Endothelial cell of umbilical vein (primary cell): ENCODE data around the gene NCR1. TPM values are rescaled to one million over a fixed set of nuclear protein-coding genes. Genes with fewer than 3 reads are reported as not detected.

Experiments
- BruUV-seq: library from RNA; stranded (reverse); fragments of 400-500 nt; replicated peaks from 2 replicates; lab custom pipeline; 2021; lab: Mats Ljungman, UMichigan
- CTCF ChIA-PET: fragments of 300-600, 350-600 bp; sonication (Branson Sonifier 250); formaldehyde crosslinking; loops from one replicate; lab custom pipeline; 2021; ENCODE audit warnings: antibody characterized with exemption, inconsistent platforms; lab: Charles Lee
- POLR2A ChIA-PET: fragments of 300-600, 350-600 bp; sonication (Branson Sonifier 250); formaldehyde crosslinking; loops from one replicate; lab custom pipeline; 2021; ENCODE audit warnings: antibody characterized with exemption, inconsistent platforms; lab: Charles Lee
- DNase-seq: peaks from one replicate; pipeline ENCODE4 v3.0.0-alpha.2; 2011; ENCODE audit warnings: low read depth, low spot score
- FAIRE-seq: peaks from 2 replicates; lab custom pipeline; 2011; peaks lifted over from hg19 to GRCh38; lab: Jason Lieb, UNC
- H2AFZ ChIP-seq: 2 replicates; pipeline ENCODE4 v1.6.0; 2012; ENCODE audit warnings: low read depth, low read length, control low read depth, inconsistent platforms
- H3K27ac ChIP-seq: 2 replicates; pipeline ENCODE4 v1.5.1; 2011; ENCODE audit warnings: low read depth, mild to moderate bottlenecking, control low read depth, low read length, moderate library complexity; ENCODE audit not compliant: insufficient read depth
- H3K27me3 ChIP-seq, 2 experiments: 2 replicates each; pipeline versions ENCODE4 v1.6.0 to v1.6.1; 2011; ENCODE audit warnings: low read length in 2 of 2, mixed read lengths in 1 of 2; ENCODE audit not compliant: control insufficient read depth in 2 of 2, insufficient read depth in 2 of 2
- H3K36me3 ChIP-seq, 2 experiments: 2 replicates in 1 of 2; 3 replicates in 1 of 2; pipeline ENCODE4 v1.5.1; 2011; ENCODE audit warnings: low read length in 2 of 2, mild to moderate bottlenecking in 1 of 2, moderate library complexity in 1 of 2; ENCODE audit not compliant: control insufficient read depth in 2 of 2, insufficient read depth in 2 of 2; ENCODE audit errors: extremely low read depth in 1 of 2
- H3K4me1 ChIP-seq: 3 replicates; pipeline ENCODE4 v1.5.1; 2011; ENCODE audit warnings: mild to moderate bottlenecking, low read length; ENCODE audit not compliant: control insufficient read depth, insufficient read depth; ENCODE audit errors: extremely low read depth
- H3K4me2 ChIP-seq: 2 replicates; pipeline ENCODE4 v1.6.1; 2011; ENCODE audit warnings: low read length, control low read depth, mixed read lengths; ENCODE audit not compliant: insufficient read depth
- H3K4me3 ChIP-seq, 3 experiments: fragments of 200-600 bp in 1 of 3; sonication (generic), shearing (Covaris generic) in 1 of 3; replicated peaks in 1 of 3; 2 replicates each; pipeline ENCODE4 v1.5.1; 2011 to 2016; ENCODE audit warnings: control low read depth in 3 of 3, low read length in 3 of 3, mild to moderate bottlenecking in 2 of 3, inconsistent platforms in 1 of 3, low read depth in 1 of 3, moderate library complexity in 1 of 3; ENCODE audit not compliant: insufficient read depth in 1 of 3
- H3K79me2 ChIP-seq: 2 replicates; pipeline ENCODE4 v1.6.0; 2012; ENCODE audit warnings: low read length, inconsistent platforms; ENCODE audit not compliant: control insufficient read depth, insufficient read depth
- H3K9ac ChIP-seq: replicated peaks from 2 replicates; pipeline ENCODE3; 2011; ENCODE audit warnings: low read length, control low read depth; ENCODE audit not compliant: insufficient read depth; ENCODE audit errors: extremely low read depth
- H3K9me1 ChIP-seq: replicated peaks from 3 replicates; pipeline ENCODE4 v1.6.0; 2011; ENCODE audit warnings: mild to moderate bottlenecking, low read length; ENCODE audit not compliant: control insufficient read depth, insufficient read depth; ENCODE audit errors: extremely low read depth
- H3K9me3 ChIP-seq: replicated peaks from 2 replicates; pipeline ENCODE4 v1.5.1; 2012; ENCODE audit warnings: low read length, inconsistent platforms; ENCODE audit not compliant: control insufficient read depth, insufficient read depth
- H4K20me1 ChIP-seq: replicated peaks from 2 replicates; pipeline ENCODE3; 2011; ENCODE audit warnings: mild to moderate bottlenecking, low read length; ENCODE audit not compliant: control insufficient read depth, insufficient read depth; ENCODE audit errors: extremely low read depth
- EZH2 ChIP-seq: IDR thresholded peaks from 2 replicates; pipeline ENCODE4 v1.6.1; 2012; ENCODE audit warnings: borderline replicate concordance, low read depth, mild to moderate bottlenecking, moderate library complexity, low read length, inconsistent platforms; ENCODE audit not compliant: severe bottlenecking
- FOS ChIP-seq: IDR thresholded peaks from 2 replicates; pipeline ENCODE4 v1.6.1; 2011; ENCODE audit warnings: mild to moderate bottlenecking, low read length, moderate library complexity, borderline replicate concordance; ENCODE audit not compliant: insufficient read depth
- GATA2 ChIP-seq: IDR thresholded peaks from 2 replicates; pipeline ENCODE4 v1.7.0; 2011; ENCODE audit warnings: low read depth, mild to moderate bottlenecking, moderate library complexity, mixed read lengths, low read length; ENCODE audit not compliant: insufficient read length, insufficient read depth
- JUN ChIP-seq: IDR thresholded peaks from 2 replicates; pipeline ENCODE4 v1.6.1; 2011; ENCODE audit warnings: borderline replicate concordance, low read depth; ENCODE audit not compliant: insufficient read length, insufficient read depth
- MYC ChIP-seq: IDR thresholded peaks from one replicate; pipeline ENCODE4 v1.6.1; 2011; ENCODE audit warnings: mild to moderate bottlenecking, low read depth, low read length
- POLR2A ChIP-seq: IDR thresholded peaks from 2 replicates; pipeline ENCODE4 v1.6.1; 2012; ENCODE audit warnings: low read depth, mild to moderate bottlenecking, control low read depth, low read length
- POLR2AphosphoS5 ChIP-seq: IDR thresholded peaks from 2 replicates; pipeline ENCODE4 v1.6.1; 2012; ENCODE audit warnings: low read depth, mild to moderate bottlenecking, control low read depth, low read length, moderate library complexity; ENCODE audit not compliant: insufficient read depth
- dilution Hi-C: fragments of 300-500 bp; cut with MboI; formaldehyde crosslinking; loops from one replicate; pipeline ENCODE4 v1.15.0; 2019; ENCODE audit warnings: low sequenced_read_pairs; ENCODE audit not compliant: extremely low pct_ligation_motif_present
- intact Hi-C: fragments of 100-400 bp; cut with micrococcal nuclease; formaldehyde crosslinking; loops from one replicate; pipeline ENCODE4 v1.10.0; 2022
- polyA plus RNA-seq, 4 experiments: library from polyadenylated mRNA; depleted of rRNA in 3 of 4; stranded (reverse) in 3 of 4; unstranded in 1 of 4; fragments of >200 nt; gene quantifications; 2 replicates each; pipeline versions ENCODE4 v1.2.1 to v1.2.3, GENCODE V29; 2011 to 2012; ENCODE audit warnings: missing spikeins in 1 of 4
- total RNA-seq: library from RNA; stranded (reverse); gene quantifications from 2 replicates; pipeline ENCODE4 v1.2.3, GENCODE V29; 2021
- TF ChIP-seq, protein P1 (sequence below): IDR thresholded peaks from 2 replicates; pipeline ENCODE4 v1.6.1; 2011; ENCODE audit not compliant: insufficient read depth, insufficient read length
- TF ChIP-seq, protein P2 (sequence below), 2 donors: IDR thresholded peaks; 1 replicate in 1 of 2; 2 replicates in 1 of 2; pipeline ENCODE4 v1.5.1; 2011; ENCODE audit warnings: low read length in 2 of 2, mild to moderate bottlenecking in 2 of 2, moderate library complexity in 2 of 2, control low read depth in 1 of 2, inconsistent platforms in 1 of 2, low read depth in 1 of 2; ENCODE audit not compliant: insufficient read depth in 1 of 2; ENCODE audit errors: extremely low read depth in 1 of 2

Gene NCR1
- total and polyA plus RNA-seq, 2 donors (not counting 3 experiments of a cell fraction or from before 2014, with no cell fraction given), result 0.44 to 0.76 TPM

DNA sequence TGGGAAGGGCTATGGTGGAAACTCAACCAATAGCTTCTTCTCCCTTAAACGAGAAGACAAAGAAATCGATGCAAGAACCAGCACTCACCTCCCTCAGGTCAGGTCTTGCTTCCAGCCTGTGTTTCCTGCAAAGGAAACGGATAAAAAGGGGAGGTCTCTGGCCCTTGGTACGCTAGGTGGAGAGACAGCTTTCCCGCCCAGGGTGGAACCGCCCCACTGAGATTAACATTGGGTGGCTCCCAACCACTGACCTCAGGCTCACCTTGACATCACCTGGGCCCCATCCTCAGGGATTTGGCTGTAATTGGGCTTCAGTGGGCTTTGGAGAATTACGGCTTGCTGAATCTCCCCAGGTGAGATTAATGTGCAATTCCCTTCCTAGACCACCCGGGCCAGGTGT is 41.4 kb downstream of the NCR1 start, which contains the start of gene NLRP7:
TSS of gene NLRP7 (minus strand) at position 150 of the 400 bp plus-strand sequence.
- intact Hi-C loops (no loop called here), dilution Hi-C loops (no loop called here)
- Histone ChIP-seq H3K4me1 (no peaks in the 10 kb centered on the region), H3K36me3 (no peaks in the 10 kb centered on the region), H2AFZ (no peak within 1 kb of the TSS), H3K9me1 (no peaks in the 10 kb centered on the region), H3K27me3 (no peaks in the 10 kb centered on the region), H3K9ac (no peak within 1 kb of the TSS), H4K20me1 (no peaks in the 10 kb centered on the region), H3K4me2 (no peak within 1 kb of the TSS), H3K27ac (no peak within 1 kb of the TSS), H3K79me2 (no peaks in the 10 kb centered on the region), H3K4me3 (no peak within 1 kb of the TSS), H3K9me3 (no peaks in the 10 kb centered on the region)
- BruUV-seq, result no TSS peak
- CTCF ChIA-PET, result no interaction called here
- TF ChIP-seq MYC (no peak), JUN (no peak), GATA2 (no peak), POLR2AphosphoS5 (no peak), FOS (no peak), EZH2 (no peak), POLR2A (no peak)
- TF ChIP-seq, protein P1, sequence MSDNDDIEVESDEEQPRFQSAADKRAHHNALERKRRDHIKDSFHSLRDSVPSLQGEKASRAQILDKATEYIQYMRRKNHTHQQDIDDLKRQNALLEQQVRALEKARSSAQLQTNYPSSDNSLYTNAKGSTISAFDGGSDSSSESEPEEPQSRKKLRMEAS, result no peak
- TF ChIP-seq, protein P2, sequence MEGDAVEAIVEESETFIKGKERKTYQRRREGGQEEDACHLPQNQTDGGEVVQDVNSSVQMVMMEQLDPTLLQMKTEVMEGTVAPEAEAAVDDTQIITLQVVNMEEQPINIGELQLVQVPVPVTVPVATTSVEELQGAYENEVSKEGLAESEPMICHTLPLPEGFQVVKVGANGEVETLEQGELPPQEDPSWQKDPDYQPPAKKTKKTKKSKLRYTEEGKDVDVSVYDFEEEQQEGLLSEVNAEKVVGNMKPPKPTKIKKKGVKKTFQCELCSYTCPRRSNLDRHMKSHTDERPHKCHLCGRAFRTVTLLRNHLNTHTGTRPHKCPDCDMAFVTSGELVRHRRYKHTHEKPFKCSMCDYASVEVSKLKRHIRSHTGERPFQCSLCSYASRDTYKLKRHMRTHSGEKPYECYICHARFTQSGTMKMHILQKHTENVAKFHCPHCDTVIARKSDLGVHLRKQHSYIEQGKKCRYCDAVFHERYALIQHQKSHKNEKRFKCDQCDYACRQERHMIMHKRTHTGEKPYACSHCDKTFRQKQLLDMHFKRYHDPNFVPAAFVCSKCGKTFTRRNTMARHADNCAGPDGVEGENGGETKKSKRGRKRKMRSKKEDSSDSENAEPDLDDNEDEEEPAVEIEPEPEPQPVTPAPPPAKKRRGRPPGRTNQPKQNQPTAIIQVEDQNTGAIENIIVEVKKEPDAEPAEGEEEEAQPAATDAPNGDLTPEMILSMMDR (IDR thresholded peaks at IDR 0.05; ENCODE audit: extremely low read depth in 1 of 2, insufficient read depth in 1 of 2, low read depth in 1 of 2, low read length in 2 of 2), result no peak
- no peak for FAIRE-seq
- no peak for DNase-seq
- POLR2A ChIA-PET, result no interaction called here
